Measurements from ENCODE around the gene MSRB1. TPM values are rescaled to one million over a fixed set of nuclear protein-coding genes. Genes with fewer than 3 reads are reported as not detected.
"Not testable (repeated sequence)": the region's sequence is repeated elsewhere in the genome, so short reads cannot be mapped to it uniquely, and the experiment has no call there.

The MSRB1 gene
- total and polyA plus RNA-seq, 2 donors (not counting 1 experiment from before 2014, with no cell fraction given): 8.5 to 17.5 TPM

GRCh38 chr16:1958715-1959268 lies 15.8 kb upstream of the MSRB1 start:
- DNase-seq (no peak), ATAC-seq (ENCODE audit: low read depth) (no peak)
- ChIA-PET CTCF (interaction anchor here (1.1 to 2.1 kb wide), 3 partner anchors 30 to 182 kb away, joined by 3 to 4 read pairs (median 3); no protein-coding TSS in a partner anchor), POLR2A (interaction anchor here (1.1 to 2.5 kb wide), 2 partner anchors 182 to 196 kb away, joined by 3 to 10 read pairs; partner anchors contain the start of gene TRAF7)
- Mint-ChIP-seq H3K4me1 (peaks cover 33% of the 10 kb centered on the region), H3K9me3 (ENCODE audit: insufficient read depth) (no peaks in the 10 kb centered on the region), H3K27me3 (peaks cover 3% of the 10 kb centered on the region), H3K4me3 (peak overlapping the region; percentile 89), H3K27ac (peak overlapping the region; percentile 89)
- H3K9ac ChIP-seq (ENCODE audit: low read length): peak overlapping the region; percentile 88
- intact Hi-C loops (cut with micrococcal nuclease): loop anchor here (1.0 to 2.0 kb wide), 5 partner anchors 13 to 310 kb away; partner anchors contain the start of genes RNPS1, TRAF7 and ZNF598
- peak overlapping the region in 3 of 5 experiments; percentile 34 to 86 (median 75) for H3K4me3 ChIP-seq (ENCODE audit: control extremely low read depth in 1 of 5, extremely low read depth in 1 of 5, insufficient read depth in 1 of 5, low read depth in 2 of 5, low read length in 4 of 5)
- H3K4me2 ChIP-seq (replicated peaks; ENCODE audit: low read depth, low read length, poor library complexity, severe bottlenecking): peak overlapping the region; percentile 83
- H3K79me2 ChIP-seq (ENCODE audit: control insufficient read depth, insufficient read depth, low read length): peaks cover 25% of the 10 kb centered on the region
- TF ChIP-seq CTCF (IDR thresholded peaks at IDR 0.05) (no peak), EZH2 (IDR thresholded peaks at IDR 0.05; ENCODE audit: borderline replicate concordance, insufficient read depth, low read depth, low read length, poor library complexity, severe bottlenecking) (no peak)
- H3K27ac ChIP-seq (ENCODE audit: low read length in 2 of 2): no peak overlapping the region
- H4K20me1 ChIP-seq (ENCODE audit: control insufficient read depth, insufficient read depth, low read length, poor library complexity, severe bottlenecking): peaks cover 16% of the 10 kb centered on the region
- peaks cover 0 to 3% (median 0%) of the 10 kb centered on the region in 4 experiments for H3K27me3 ChIP-seq (replicated peaks in 1 of 4; ENCODE audit: control extremely low read depth in 1 of 4, control insufficient read depth in 3 of 4, insufficient read depth in 4 of 4, low read length in 3 of 4)
- H3K36me3 ChIP-seq (replicated peaks in 1 of 2; ENCODE audit: control extremely low read depth in 1 of 2, control insufficient read depth in 1 of 2, extremely low read depth in 1 of 2, insufficient read depth in 2 of 2, low read length in 1 of 2): peaks cover 0 to 28% of the 10 kb centered on the region in 2 experiments
- 45% methylated on average over 13 of the region's 14 CpGs for WGBS (ENCODE audit: insufficient coverage)
- H3K4me1 ChIP-seq (ENCODE audit: control insufficient read depth in 2 of 2, insufficient read depth in 2 of 2, low read length in 2 of 2): peaks cover 22 to 43% of the 10 kb centered on the region in 2 donors
- H3K9me3 ChIP-seq (ENCODE audit: control extremely low read depth in 1 of 3, control insufficient read depth in 2 of 3, insufficient read depth in 1 of 3, low read length in 2 of 3): no peaks in the 10 kb centered on the region
- peak overlapping the region; percentile 93 for H2AFZ ChIP-seq (ENCODE audit: insufficient read depth, low read depth, low read length, poor library complexity, severe bottlenecking)

GRCh38 chr16:1958143-1958491 lies 15.1 kb upstream of the MSRB1 start:
- H3K27ac Mint-ChIP-seq; H3K9me3 Mint-ChIP-seq (ENCODE audit: insufficient read depth); H3K4me3 ChIP-seq (ENCODE audit: control extremely low read depth in 1 of 5, extremely low read depth in 1 of 5, insufficient read depth in 1 of 5, low read depth in 2 of 5, low read length in 4 of 5); H3K27ac ChIP-seq (ENCODE audit: low read length in 2 of 2); H3K27me3 Mint-ChIP-seq; H3K4me2 ChIP-seq (replicated peaks; ENCODE audit: low read depth, low read length, poor library complexity, severe bottlenecking); H3K9ac ChIP-seq (ENCODE audit: low read length); H3K4me3 Mint-ChIP-seq; H3K27me3 ChIP-seq (replicated peaks in 1 of 4; ENCODE audit: control extremely low read depth in 1 of 4, control insufficient read depth in 3 of 4, insufficient read depth in 4 of 4, low read length in 3 of 4); DNase-seq; POLR2A ChIA-PET; H2AFZ ChIP-seq (ENCODE audit: insufficient read depth, low read depth, low read length, poor library complexity, severe bottlenecking); ATAC-seq (ENCODE audit: low read depth); H4K20me1 ChIP-seq (ENCODE audit: control insufficient read depth, insufficient read depth, low read length, poor library complexity, severe bottlenecking); H3K9me3 ChIP-seq (ENCODE audit: control extremely low read depth in 1 of 3, control insufficient read depth in 2 of 3, insufficient read depth in 1 of 3, low read length in 2 of 3): not testable (repeated sequence)
- H3K4me1 ChIP-seq (ENCODE audit: control insufficient read depth in 2 of 2, insufficient read depth in 2 of 2, low read length in 2 of 2): peaks cover 16 to 37% of the 10 kb centered on the region in 2 donors
- 78% methylated on average over 29 of the region's 30 CpGs for WGBS (ENCODE audit: insufficient coverage)
- intact Hi-C loops (cut with micrococcal nuclease): loop anchor here (2.0 kb wide), 1 partner anchor 29 kb away; no protein-coding TSS in a partner anchor
- peaks cover 19% of the 10 kb centered on the region for H3K79me2 ChIP-seq (ENCODE audit: control insufficient read depth, insufficient read depth, low read length)
- peaks cover 27% of the 10 kb centered on the region for H3K4me1 Mint-ChIP-seq
- peaks cover 0 to 23% of the 10 kb centered on the region in 2 experiments for H3K36me3 ChIP-seq (replicated peaks in 1 of 2; ENCODE audit: control extremely low read depth in 1 of 2, control insufficient read depth in 1 of 2, extremely low read depth in 1 of 2, insufficient read depth in 2 of 2, low read length in 1 of 2)
- CTCF ChIA-PET: interaction anchor here (1.1 to 2.1 kb wide), 3 partner anchors 29 to 183 kb away, joined by 3 to 4 read pairs (median 3); no protein-coding TSS in a partner anchor

GRCh38 chr16:1957434-1958142 lies 14.6 kb upstream of the MSRB1 start:
- H3K9ac ChIP-seq (ENCODE audit: low read length); H3K27ac ChIP-seq (ENCODE audit: low read length in 2 of 2); H3K9me3 Mint-ChIP-seq (ENCODE audit: insufficient read depth); H2AFZ ChIP-seq (ENCODE audit: insufficient read depth, low read depth, low read length, poor library complexity, severe bottlenecking); H3K27me3 ChIP-seq (replicated peaks in 1 of 4; ENCODE audit: control extremely low read depth in 1 of 4, control insufficient read depth in 3 of 4, insufficient read depth in 4 of 4, low read length in 3 of 4); ATAC-seq (ENCODE audit: low read depth); H3K27ac Mint-ChIP-seq; DNase-seq; H3K9me3 ChIP-seq (ENCODE audit: control extremely low read depth in 1 of 3, control insufficient read depth in 2 of 3, insufficient read depth in 1 of 3, low read length in 2 of 3); H4K20me1 ChIP-seq (ENCODE audit: control insufficient read depth, insufficient read depth, low read length, poor library complexity, severe bottlenecking); H3K27me3 Mint-ChIP-seq; H3K4me2 ChIP-seq (replicated peaks; ENCODE audit: low read depth, low read length, poor library complexity, severe bottlenecking); H3K4me3 Mint-ChIP-seq; H3K4me3 ChIP-seq (ENCODE audit: control extremely low read depth in 1 of 5, extremely low read depth in 1 of 5, insufficient read depth in 1 of 5, low read depth in 2 of 5, low read length in 4 of 5): not testable (repeated sequence)
- Histone ChIP-seq H3K79me2 (ENCODE audit: control insufficient read depth, insufficient read depth, low read length) (peaks cover 19% of the 10 kb centered on the region), H3K36me3 (replicated peaks in 1 of 2; ENCODE audit: control extremely low read depth in 1 of 2, control insufficient read depth in 1 of 2, extremely low read depth in 1 of 2, insufficient read depth in 2 of 2, low read length in 1 of 2) (peaks cover 0 to 18% of the 10 kb centered on the region in 2 experiments), H3K4me1 (ENCODE audit: control insufficient read depth in 2 of 2, insufficient read depth in 2 of 2, low read length in 2 of 2) (peaks cover 16 to 32% of the 10 kb centered on the region in 2 donors)
- ChIA-PET CTCF (interaction anchor here (1.1 to 2.1 kb wide), 3 partner anchors 29 to 183 kb away, joined by 3 to 4 read pairs (median 3); no protein-coding TSS in a partner anchor), POLR2A (interaction anchor here (0.7 kb wide), 1 partner anchor 249 kb away, joined by 3 read pairs; no protein-coding TSS in a partner anchor)
- intact Hi-C loops (cut with micrococcal nuclease): loop anchor here (2.0 kb wide), 1 partner anchor 29 kb away; no protein-coding TSS in a partner anchor
- H3K4me1 Mint-ChIP-seq: peaks cover 22% of the 10 kb centered on the region
- WGBS (ENCODE audit: insufficient coverage): 94% methylated on average over 19 of the region's 22 CpGs
